ENCODE measurements around the gene NHLRC1. TPM values are rescaled to one million over a fixed set of nuclear protein-coding genes. Genes with fewer than 3 reads are reported as not detected.

Gene NHLRC1
- total RNA-seq, 1 experiment from 2014 or later = not detected

Other genes with a start within 250 kb of the NHLRC1 start
- 0.07 TPM in 1 of 2 replicates, not detected in the other for gene KIF13A, start 135.0 kb downstream of the NHLRC1 start, total RNA-seq (2014; rRNA removed; shearing (Covaris generic); ENCODE audit: low replicate concordance)
- gene TPMT, start 32.4 kb upstream of the NHLRC1 start, total RNA-seq (2014; rRNA removed; shearing (Covaris generic); ENCODE audit: low replicate concordance) = 2.0 and 3.2 TPM in 2 replicates
- gene KDM1B, start 32.7 kb upstream of the NHLRC1 start, total RNA-seq (2014; rRNA removed; shearing (Covaris generic); ENCODE audit: low replicate concordance) = 47.2 and 50.9 TPM in 2 replicates
- 154 and 156 TPM in 2 replicates for gene DEK, start 141.9 kb upstream of the NHLRC1 start, total RNA-seq (2014; rRNA removed; shearing (Covaris generic); ENCODE audit: low replicate concordance)

Measured in Karpas-422 (cell line).